Measurements from ENCODE around the gene SLX9.

The SLX9 gene

DNA sequence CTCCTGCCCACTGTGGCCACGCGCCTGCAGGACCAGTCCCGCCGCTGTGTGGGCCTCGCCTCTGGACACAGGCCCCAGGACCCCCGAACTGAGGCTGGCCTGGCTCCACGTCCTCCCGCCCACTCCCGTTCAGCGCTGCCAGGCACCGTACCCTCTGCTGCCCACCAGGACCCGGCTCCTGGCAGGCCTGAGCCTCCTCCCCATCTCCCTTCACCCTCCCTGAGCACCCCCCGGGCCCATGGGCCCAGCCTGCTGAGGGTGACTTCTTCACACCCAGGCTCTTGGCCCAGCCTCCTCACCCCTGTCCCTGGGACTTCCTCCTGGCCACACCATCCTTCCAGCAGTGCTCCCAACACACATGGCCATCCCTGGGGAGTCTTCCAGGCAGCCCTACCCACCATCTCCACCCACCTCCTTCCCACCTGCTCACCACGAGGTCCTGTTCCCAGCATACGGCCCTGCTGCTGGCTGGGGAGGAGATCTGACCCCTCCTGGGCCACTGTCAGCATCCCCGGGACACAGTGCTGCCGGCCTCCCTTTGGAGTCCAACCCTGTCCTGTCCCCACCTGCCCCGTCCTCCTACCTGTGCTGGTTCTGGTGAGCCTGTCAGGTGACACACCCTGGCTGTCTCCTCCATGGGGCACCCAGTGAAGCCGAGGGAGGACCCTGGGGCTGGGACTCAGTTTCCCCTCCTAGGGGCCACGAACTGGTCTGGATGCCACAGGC lies 53.7 kb downstream of the SLX9 start:
- Histone ChIP-seq H4K5ac (ENCODE audit: low read length) (no peak overlapping the region), H3K4me2 (ENCODE audit: low read length) (no peak overlapping the region), H3K4ac (ENCODE audit: low read depth, low read length) (no peak overlapping the region), H3K27me3 (ENCODE audit: insufficient read depth, low read length, poor library complexity) (no peaks in the 10 kb centered on the region), H3K9ac (ENCODE audit: low read length) (no peak overlapping the region), H3K36me3 (ENCODE audit: control insufficient read depth, insufficient read depth, low read length) (no peaks in the 10 kb centered on the region), H3K23ac (ENCODE audit: low read length) (no peak overlapping the region), H3K79me2 (ENCODE audit: control insufficient read depth, insufficient read depth, low read length) (no peaks in the 10 kb centered on the region), H4K8ac (ENCODE audit: low read depth, low read length) (no peak overlapping the region), H3K4me1 (ENCODE audit: control insufficient read depth, low read depth, low read length) (no peaks in the 10 kb centered on the region), H3K27ac (ENCODE audit: low read depth, low read length) (no peak overlapping the region), H2BK15ac (replicated peaks; ENCODE audit: low read depth) (no peak overlapping the region), H2BK120ac (ENCODE audit: low read depth, low read length) (no peak overlapping the region), H2BK5ac (ENCODE audit: low read length) (no peak overlapping the region), H3K4me3 (ENCODE audit: low read length) (no peak overlapping the region), H3K79me1 (ENCODE audit: low read length) (no peaks in the 10 kb centered on the region), H3K18ac (ENCODE audit: low read length) (no peak overlapping the region), H3K56ac (ENCODE audit: low read length) (no peak overlapping the region), H2AK5ac (ENCODE audit: low read length) (no peak overlapping the region)
- WGBS (ENCODE audit: extremely low coverage, insufficient coverage, low lambda C conversion rate): no CpG with 5 or more reads among the region's 20 CpGs
- DNase-seq: no peak

DNA sequence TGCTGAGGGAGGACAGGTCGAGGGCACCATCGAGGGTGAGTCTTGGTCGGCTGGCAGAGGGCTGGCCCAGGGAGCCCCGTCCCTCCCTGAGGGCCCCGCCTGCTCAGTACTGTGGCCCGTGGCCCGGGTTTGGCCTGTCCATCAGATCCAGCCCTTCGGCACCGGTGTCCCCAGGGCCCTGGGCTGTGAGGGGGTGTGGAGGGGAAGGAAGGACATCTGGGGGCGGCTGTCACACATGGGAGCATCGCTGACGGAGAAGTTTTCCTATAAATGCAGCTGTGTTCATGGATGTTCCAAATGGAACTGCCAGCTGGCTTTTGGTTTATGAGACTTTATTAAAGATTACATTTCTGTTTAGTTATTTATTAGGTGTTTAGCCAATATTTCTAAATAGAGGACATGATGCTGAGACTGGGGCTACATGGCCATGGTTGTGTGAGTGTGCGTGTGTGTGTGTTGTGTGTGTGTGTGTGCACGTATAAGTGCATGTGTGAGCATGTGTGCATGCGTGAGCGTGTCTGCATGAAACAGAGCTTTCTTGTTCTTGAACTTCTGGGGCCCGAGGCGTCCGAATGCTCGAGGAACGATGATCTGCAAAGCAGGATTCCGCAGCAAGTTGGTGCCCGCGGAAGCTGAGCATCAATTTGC lies 54.3 kb downstream of the SLX9 start:
- Histone ChIP-seq H3K4me1 (ENCODE audit: control insufficient read depth, low read depth, low read length) (no peaks in the 10 kb centered on the region), H3K23ac (ENCODE audit: low read length) (no peak overlapping the region), H2BK5ac (ENCODE audit: low read length) (no peak overlapping the region), H3K4me3 (ENCODE audit: low read length) (no peak overlapping the region), H3K4ac (ENCODE audit: low read depth, low read length) (no peak overlapping the region), H4K8ac (ENCODE audit: low read depth, low read length) (no peak overlapping the region), H2BK120ac (ENCODE audit: low read depth, low read length) (no peak overlapping the region), H3K79me1 (ENCODE audit: low read length) (no peaks in the 10 kb centered on the region), H3K9ac (ENCODE audit: low read length) (no peak overlapping the region), H3K36me3 (ENCODE audit: control insufficient read depth, insufficient read depth, low read length) (no peaks in the 10 kb centered on the region), H3K18ac (ENCODE audit: low read length) (no peak overlapping the region), H3K79me2 (ENCODE audit: control insufficient read depth, insufficient read depth, low read length) (no peaks in the 10 kb centered on the region), H3K27me3 (ENCODE audit: insufficient read depth, low read length, poor library complexity) (no peaks in the 10 kb centered on the region), H3K27ac (ENCODE audit: low read depth, low read length) (no peak overlapping the region), H3K4me2 (ENCODE audit: low read length) (no peak overlapping the region), H2AK5ac (ENCODE audit: low read length) (no peak overlapping the region), H3K56ac (ENCODE audit: low read length) (no peak overlapping the region), H2BK15ac (replicated peaks; ENCODE audit: low read depth) (no peak overlapping the region), H4K5ac (ENCODE audit: low read length) (no peak overlapping the region)
- WGBS (ENCODE audit: extremely low coverage, insufficient coverage, low lambda C conversion rate): no CpG with 5 or more reads among the region's 24 CpGs
- DNase-seq: no peak

DNA sequence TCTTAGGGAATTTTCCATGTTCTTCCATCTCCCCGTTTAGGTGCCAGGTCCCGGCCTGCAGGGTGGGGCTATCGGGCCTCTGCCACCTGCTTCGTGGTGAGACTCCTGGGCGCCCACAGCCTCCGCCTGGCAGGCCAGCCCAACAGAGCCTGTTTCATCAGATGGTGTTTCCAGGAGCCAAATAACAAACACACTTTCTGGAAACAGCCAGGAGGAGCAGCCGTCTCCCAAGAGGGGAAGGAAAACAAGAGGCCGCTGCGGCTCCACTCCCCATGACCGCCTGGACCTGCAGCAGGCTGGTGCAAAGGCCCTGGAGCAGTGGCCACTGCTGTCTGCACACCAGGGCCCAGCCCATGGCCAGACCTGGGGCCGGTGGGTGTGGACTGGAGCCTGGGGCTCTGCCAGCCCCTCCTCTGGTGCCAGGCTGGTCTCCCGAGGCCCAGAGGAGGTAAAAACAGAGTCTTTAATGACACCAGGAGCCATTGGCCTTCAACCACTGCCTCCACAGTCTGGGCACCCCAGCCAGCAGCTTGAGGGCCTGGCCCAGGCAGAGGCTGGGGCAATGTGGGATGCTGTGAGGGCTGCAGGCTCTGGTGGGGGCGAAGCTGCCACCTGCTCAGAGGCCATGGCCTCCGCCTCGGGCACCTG lies 55.0 kb downstream of the SLX9 start:
- H2BK15ac ChIP-seq (replicated peaks; ENCODE audit: low read depth): no peak overlapping the region
- no peak overlapping the region for H2BK120ac ChIP-seq (ENCODE audit: low read depth, low read length)
- DNase-seq: no peak
- no peaks in the 10 kb centered on the region for H3K79me2 ChIP-seq (ENCODE audit: control insufficient read depth, insufficient read depth, low read length)
- no peaks in the 10 kb centered on the region for H3K4me1 ChIP-seq (ENCODE audit: control insufficient read depth, low read depth, low read length)
- no peaks in the 10 kb centered on the region for H3K79me1 ChIP-seq (ENCODE audit: low read length)
- no peak overlapping the region for H4K8ac ChIP-seq (ENCODE audit: low read depth, low read length)
- no peak overlapping the region for H4K5ac ChIP-seq (ENCODE audit: low read length)
- no peak overlapping the region for H3K4ac ChIP-seq (ENCODE audit: low read depth, low read length)
- no peak overlapping the region for H3K4me2 ChIP-seq (ENCODE audit: low read length)
- no peaks in the 10 kb centered on the region for H3K36me3 ChIP-seq (ENCODE audit: control insufficient read depth, insufficient read depth, low read length)
- H2BK5ac ChIP-seq (ENCODE audit: low read length): no peak overlapping the region
- H3K18ac ChIP-seq (ENCODE audit: low read length): no peak overlapping the region
- H2AK5ac ChIP-seq (ENCODE audit: low read length): no peak overlapping the region
- H3K23ac ChIP-seq (ENCODE audit: low read length): no peak overlapping the region
- H3K27me3 ChIP-seq (ENCODE audit: insufficient read depth, low read length, poor library complexity): no peaks in the 10 kb centered on the region
- no peak overlapping the region for H3K4me3 ChIP-seq (ENCODE audit: low read length)
- H3K56ac ChIP-seq (ENCODE audit: low read length): no peak overlapping the region
- H3K27ac ChIP-seq (ENCODE audit: low read depth, low read length): no peak overlapping the region
- no peak overlapping the region for H3K9ac ChIP-seq (ENCODE audit: low read length)
- WGBS (ENCODE audit: extremely low coverage, insufficient coverage, low lambda C conversion rate): no CpG with 5 or more reads among the region's 15 CpGs

DNA sequence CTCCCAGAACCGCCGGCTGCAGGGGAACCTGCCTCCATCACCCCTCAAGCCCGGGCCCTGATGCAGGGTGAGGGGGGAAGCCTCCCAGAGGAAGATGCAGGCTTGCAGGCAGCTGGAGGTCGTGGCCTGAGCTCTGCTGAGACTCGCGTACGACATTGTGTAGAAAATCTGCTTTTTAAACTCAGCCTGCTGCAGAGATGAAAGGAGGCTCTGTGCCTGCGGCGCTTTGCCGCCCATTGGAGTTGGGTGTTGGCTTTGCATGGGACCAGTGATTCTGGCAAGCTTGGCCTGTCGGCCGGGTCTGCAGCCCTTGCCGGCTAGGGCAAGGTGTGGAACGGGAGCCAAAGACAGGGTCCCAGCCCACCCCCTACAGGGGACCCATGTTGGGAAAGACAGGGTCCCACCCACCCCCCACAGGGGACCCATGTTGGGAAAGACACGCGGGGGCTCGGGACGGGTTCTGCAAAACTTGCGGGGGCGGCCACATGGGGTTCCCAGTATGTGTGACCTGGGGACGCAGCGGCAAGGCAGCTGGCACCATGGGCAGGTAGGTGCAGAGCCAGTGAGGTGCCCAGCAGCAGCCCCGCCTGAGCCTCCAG lies 55.6 kb downstream of the SLX9 start:
- no peak overlapping the region for H3K18ac ChIP-seq (ENCODE audit: low read length)
- no peak overlapping the region for H3K4ac ChIP-seq (ENCODE audit: low read depth, low read length)
- no peak overlapping the region for H3K23ac ChIP-seq (ENCODE audit: low read length)
- H3K9ac ChIP-seq (ENCODE audit: low read length): no peak overlapping the region
- H4K5ac ChIP-seq (ENCODE audit: low read length): no peak overlapping the region
- H3K36me3 ChIP-seq (ENCODE audit: control insufficient read depth, insufficient read depth, low read length): no peaks in the 10 kb centered on the region
- no peak overlapping the region for H4K8ac ChIP-seq (ENCODE audit: low read depth, low read length)
- no peak overlapping the region for H2BK120ac ChIP-seq (ENCODE audit: low read depth, low read length)
- no CpG with 5 or more reads among the region's 23 CpGs for WGBS (ENCODE audit: extremely low coverage, insufficient coverage, low lambda C conversion rate)
- H2BK5ac ChIP-seq (ENCODE audit: low read length): no peak overlapping the region
- no peaks in the 10 kb centered on the region for H3K79me1 ChIP-seq (ENCODE audit: low read length)
- no peak overlapping the region for H3K27ac ChIP-seq (ENCODE audit: low read depth, low read length)
- no peak overlapping the region for H3K56ac ChIP-seq (ENCODE audit: low read length)
- no peaks in the 10 kb centered on the region for H3K79me2 ChIP-seq (ENCODE audit: control insufficient read depth, insufficient read depth, low read length)
- no peak overlapping the region for H3K4me3 ChIP-seq (ENCODE audit: low read length)
- H3K4me1 ChIP-seq (ENCODE audit: control insufficient read depth, low read depth, low read length): no peaks in the 10 kb centered on the region
- no peak overlapping the region for H2AK5ac ChIP-seq (ENCODE audit: low read length)
- no peak for DNase-seq
- H3K27me3 ChIP-seq (ENCODE audit: insufficient read depth, low read length, poor library complexity): no peaks in the 10 kb centered on the region
- no peak overlapping the region for H2BK15ac ChIP-seq (replicated peaks; ENCODE audit: low read depth)
- H3K4me2 ChIP-seq (ENCODE audit: low read length): no peak overlapping the region

DNA sequence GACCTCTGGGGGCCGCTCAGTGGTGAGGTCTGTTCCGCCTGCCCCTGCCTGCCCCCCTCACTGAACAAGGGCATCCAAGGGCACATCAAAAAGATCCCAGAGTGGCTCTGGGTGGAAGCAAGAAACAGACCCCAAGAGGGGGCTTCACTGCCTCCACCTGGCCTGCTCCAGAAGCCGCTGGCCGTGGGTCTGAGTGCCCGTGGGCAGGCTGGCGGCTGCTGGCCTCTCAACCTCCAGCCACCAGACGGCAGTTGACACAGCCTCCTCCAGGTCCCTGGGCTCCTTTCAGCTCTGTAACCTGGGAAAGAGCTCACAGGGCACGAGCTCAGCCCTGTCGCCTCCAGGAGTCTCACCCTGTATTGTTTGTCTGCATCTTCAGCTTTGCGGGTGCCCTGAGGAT lies 56.3 kb downstream of the SLX9 start:
- Histone ChIP-seq H3K18ac (ENCODE audit: low read length) (no peak overlapping the region), H3K79me1 (ENCODE audit: low read length) (no peaks in the 10 kb centered on the region), H3K23ac (ENCODE audit: low read length) (no peak overlapping the region), H3K4me1 (ENCODE audit: control insufficient read depth, low read depth, low read length) (no peaks in the 10 kb centered on the region), H3K4me2 (ENCODE audit: low read length) (no peak overlapping the region), H2BK5ac (ENCODE audit: low read length) (no peak overlapping the region), H3K56ac (ENCODE audit: low read length) (no peak overlapping the region), H2BK120ac (ENCODE audit: low read depth, low read length) (no peak overlapping the region), H3K36me3 (ENCODE audit: control insufficient read depth, insufficient read depth, low read length) (no peaks in the 10 kb centered on the region), H3K4ac (ENCODE audit: low read depth, low read length) (no peak overlapping the region), H3K9ac (ENCODE audit: low read length) (no peak overlapping the region), H3K27ac (ENCODE audit: low read depth, low read length) (no peak overlapping the region), H3K4me3 (ENCODE audit: low read length) (no peak overlapping the region), H2AK5ac (ENCODE audit: low read length) (no peak overlapping the region), H3K79me2 (ENCODE audit: control insufficient read depth, insufficient read depth, low read length) (no peaks in the 10 kb centered on the region), H4K5ac (ENCODE audit: low read length) (no peak overlapping the region), H4K8ac (ENCODE audit: low read depth, low read length) (no peak overlapping the region), H3K27me3 (ENCODE audit: insufficient read depth, low read length, poor library complexity) (no peaks in the 10 kb centered on the region), H2BK15ac (replicated peaks; ENCODE audit: low read depth) (no peak overlapping the region)
- DNase-seq: no peak
- WGBS (ENCODE audit: extremely low coverage, insufficient coverage, low lambda C conversion rate): no CpG with 5 or more reads among the region's 10 CpGs
